HCT116 (cell line): ENCODE measurements around the gene IP6K3. TPM values are rescaled to one million over a fixed set of nuclear protein-coding genes. Genes with fewer than 3 reads are reported as not detected.

Experiments
- ATAC-seq: fragments of 200-7000 bp; cut with Tn5 transposase; 2 replicates; pipeline ENCODE4 v1.9.1; 2020; ENCODE audit warnings: mild to moderate bottlenecking, moderate library complexity
- BruUV-seq: library from RNA; stranded (reverse); fragments of 400-500 nt; replicated peaks from 2 replicates; lab custom pipeline; 2021; lab: Mats Ljungman, UMichigan
- CTCF ChIA-PET: fragments of 300-600 bp; sonication (Branson Sonifier 250); formaldehyde crosslinking; loops from one replicate; lab custom pipeline; 2021; ENCODE audit warnings: antibody characterized with exemption; lab: Charles Lee
- POLR2A ChIA-PET: fragments of 300-600, 350-600 bp; sonication (Branson Sonifier 250); formaldehyde crosslinking; loops from one replicate; lab custom pipeline; 2021; ENCODE audit warnings: antibody characterized with exemption; lab: Charles Lee
- RAD21 ChIA-PET, 2 experiments: fragments of 300-600 bp; sonication (Branson Sonifier 250); formaldehyde crosslinking; loops; one replicate each; lab custom pipeline; 2023; ENCODE audit warnings: low total read pairs in 2 of 2; ENCODE audit not compliant: uncharacterized antibody in 2 of 2, unreplicated experiment in 2 of 2, low non-redundant PET in 1 of 2; lab: Charles Lee
- DNase-seq: peaks from one replicate; pipeline ENCODE4 v3.0.0-alpha.2; 2010; ENCODE audit warnings: low read depth, low spot score
- H2AFZ ChIP-seq: fragments of 200-600 bp; shearing (Covaris generic), sonication (generic); 2 replicates; pipeline ENCODE4 v1.6.1; 2017; ENCODE audit warnings: low read depth, mixed run types, mixed read lengths, antibody characterized with exemption, low read length; ENCODE audit not compliant: poor library complexity, severe bottlenecking
- H3K27ac ChIP-seq: 2 replicates; pipeline ENCODE4 v1.5.1; 2012; ENCODE audit warnings: low read depth, low read length
- H3K27me3 ChIP-seq: fragments of 200-600 bp; sonication (generic); 2 replicates; pipeline ENCODE4 v1.6.1; 2016; ENCODE audit warnings: mixed run types, low read length, mixed read lengths; ENCODE audit not compliant: insufficient read depth
- H3K36me3 ChIP-seq, 2 experiments: fragments of 200-500 bp in 1 of 2; fragments of 200-600 bp in 1 of 2; sonication (Bioruptor generic) in 1 of 2; sonication (generic) in 1 of 2; 2 replicates each; pipeline versions ENCODE4 v1.5.1 to v1.6.1; 2014 to 2016; ENCODE audit warnings: low read length in 2 of 2, inconsistent platforms in 1 of 2, mixed read lengths in 1 of 2, mixed run types in 1 of 2; ENCODE audit not compliant: insufficient read depth in 2 of 2, control insufficient read depth in 1 of 2
- H3K4me1 ChIP-seq, 2 experiments: fragments of 200-600 bp in 1 of 2; sonication (generic) in 1 of 2; 2 replicates each; pipeline versions ENCODE4 v1.5.1 to v1.6.1; 2012 to 2017; ENCODE audit warnings: low read length in 2 of 2, inconsistent platforms in 1 of 2, mild to moderate bottlenecking in 1 of 2, mixed read lengths in 1 of 2, mixed run types in 1 of 2, moderate library complexity in 1 of 2; ENCODE audit not compliant: insufficient read depth in 2 of 2, control insufficient read depth in 1 of 2
- H3K4me2 ChIP-seq: fragments of 200-600 bp; sonication (generic); 2 replicates; pipeline ENCODE4 v1.6.1; 2017; ENCODE audit warnings: mixed run types, low read length, mixed read lengths
- H3K4me3 ChIP-seq, 2 experiments: fragments of 200-600 bp in 1 of 2; sonication (generic) in 1 of 2; replicated peaks in 1 of 2; 2 replicates each; pipeline ENCODE4 v1.5.1; 2011 to 2016; ENCODE audit warnings: low read length in 2 of 2, control low read depth in 1 of 2, low read depth in 1 of 2, mild to moderate bottlenecking in 1 of 2, mixed read lengths in 1 of 2, mixed run types in 1 of 2
- H3K79me2 ChIP-seq: fragments of 200-600 bp; sonication (generic); 2 replicates; pipeline ENCODE4 v1.6.1; 2017; ENCODE audit warnings: mild to moderate bottlenecking, mixed run types, low read length, moderate library complexity, mixed read lengths; ENCODE audit not compliant: insufficient read depth
- H3K9ac ChIP-seq: fragments of 200-600 bp; sonication (generic); 2 replicates; pipeline ENCODE4 v1.6.1; 2016; ENCODE audit warnings: low read length, mixed read lengths
- H3K9me2 ChIP-seq: fragments of 200-600 bp; sonication (generic), shearing (Covaris generic); 2 replicates; pipeline ENCODE4 v1.6.1; 2017; ENCODE audit warnings: mixed run types, mild to moderate bottlenecking, moderate library complexity; ENCODE audit not compliant: insufficient read depth
- H3K9me3 ChIP-seq, 2 experiments: fragments of 200-500 bp in 1 of 2; fragments of 200-600 bp in 1 of 2; sonication (Bioruptor generic) in 1 of 2; sonication (generic) in 1 of 2; 2 replicates each; pipeline ENCODE4 v1.6.1; 2014 to 2017; ENCODE audit warnings: low read length in 2 of 2, mixed read lengths in 2 of 2, inconsistent platforms in 1 of 2, low read depth in 1 of 2, mild to moderate bottlenecking in 1 of 2, mixed run types in 1 of 2, moderate library complexity in 1 of 2; ENCODE audit not compliant: control insufficient read depth in 1 of 2, insufficient read depth in 1 of 2
- H4K20me1 ChIP-seq: fragments of 200-600 bp; sonication (generic), shearing (Covaris generic); 2 replicates; pipeline ENCODE4 v1.6.1; 2017; ENCODE audit warnings: mixed run types, mild to moderate bottlenecking, moderate library complexity; ENCODE audit not compliant: insufficient read depth
- CTCF ChIP-seq, 3 experiments: fragments of 200-600 bp in 1 of 3; sonication (generic) in 1 of 3; IDR thresholded peaks in 2 of 3; conservative IDR thresholded peaks in 1 of 3; 2 replicates each; pipeline ENCODE4 v1.5.1; 2012 to 2017; ENCODE audit warnings: low read depth in 2 of 3, low read length in 2 of 3, antibody characterized with exemption in 1 of 3, borderline replicate concordance in 1 of 3, control low read depth in 1 of 3, mild to moderate bottlenecking in 1 of 3, mixed read lengths in 1 of 3, mixed run types in 1 of 3, moderate library complexity in 1 of 3; ENCODE audit not compliant: insufficient read depth in 1 of 3
- ELF1 ChIP-seq: IDR thresholded peaks from 2 replicates; pipeline ENCODE4 v1.6.1; 2012; ENCODE audit warnings: low read depth, borderline replicate concordance
- RAD21 ChIP-seq: IDR thresholded peaks from 2 replicates; pipeline ENCODE4 v1.6.1; 2012; ENCODE audit warnings: low read depth, mild to moderate bottlenecking
- SIN3A ChIP-seq: IDR thresholded peaks from 2 replicates; pipeline ENCODE4 v1.6.1; 2012; ENCODE audit warnings: low read depth
- YY1 ChIP-seq: IDR thresholded peaks from 2 replicates; pipeline ENCODE4 v1.6.1; 2011; ENCODE audit warnings: low read length, low read depth, moderate library complexity, mild to moderate bottlenecking; ENCODE audit not compliant: insufficient replicate concordance; ENCODE audit errors: extremely low read depth
- intact Hi-C: fragments of 100-400 bp; cut with micrococcal nuclease; formaldehyde crosslinking; loops from 2 replicates; pipeline ENCODE4 v1.10.0; 2022
- total RNA-seq: library from RNA; stranded (reverse); gene quantifications from one replicate; pipeline ENCODE4 v1.2.1, GENCODE V29; 2021; ENCODE audit not compliant: unreplicated experiment

IP6K3 gene
- total RNA-seq, 1 experiment from 2014 or later = not detected

- ChIA-PET CTCF (interaction anchor here (1.2 to 3.5 kb wide), 6 partner anchors 14 to 282 kb away, joined by 3 to 14 read pairs (median 6); partner anchors contain the start of gene UQCC2), RAD21 (interaction anchor here (0.7 to 1.4 kb wide), 2 partner anchors 16 to 777 kb away, joined by 3 to 8 read pairs; partner anchors contain the start of gene BRD2 (in 1 of the 2)), POLR2A (no interaction called here)
- DNase-seq (no peak), ATAC-seq (0 out of 2 replicates have a peak, but pooled peaks have one; percentile 20)
- Histone ChIP-seq H4K20me1 (no peaks in the 10 kb centered on the region), H3K9me2 (no peaks in the 10 kb centered on the region), H3K36me3 (no peaks in the 10 kb centered on the region), H3K27me3 (peaks cover 6% of the 10 kb centered on the region; the same call in 1 of the 2 replicates), H3K4me2 (no peak overlapping the region), H3K9me3 (no peaks in the 10 kb centered on the region), H3K4me1 (peaks cover 2 to 9% of the 10 kb centered on the region in 2 experiments; a peak in 3 of 4 replicates), H2AFZ (no peak overlapping the region), H3K27ac (no peak overlapping the region), H3K4me3 (no peak overlapping the region), H3K79me2 (no peaks in the 10 kb centered on the region), H3K9ac (no peak overlapping the region)
- no peak for TF ChIP-seq SIN3A
- no peak for TF ChIP-seq ELF1
- no TSS peak for BruUV-seq
- intact Hi-C loops = loop anchor here (1.0 kb wide), 1 partner anchor 409 kb away; no protein-coding TSS in a partner anchor
Measured at GRCh38 chr6:33744895-33745546, 1.7 kb downstream of the IP6K3 start.

GRCh38 chr6:33744001-33744848 is 2.5 kb downstream of the IP6K3 start:
- Histone ChIP-seq H3K27ac (no peak overlapping the region), H3K4me1 (peaks cover 2 to 9% of the 10 kb centered on the region in 2 experiments; a peak in 3 of 4 replicates), H3K9me2 (no peaks in the 10 kb centered on the region), H2AFZ (peak overlapping the region; percentile 66), H3K4me2 (peak overlapping the region; percentile 33), H3K4me3 (no peak overlapping the region), H3K79me2 (no peaks in the 10 kb centered on the region), H3K9ac (no peak overlapping the region), H3K27me3 (peaks cover 6% of the 10 kb centered on the region; the same call in 1 of the 2 replicates), H3K9me3 (no peaks in the 10 kb centered on the region), H3K36me3 (no peaks in the 10 kb centered on the region), H4K20me1 (no peaks in the 10 kb centered on the region)
- peak; percentile 94 for ATAC-seq
- intact Hi-C loops = loop anchor here (1.0 kb wide), 1 partner anchor 410 kb away; no protein-coding TSS in a partner anchor
- ChIA-PET CTCF (interaction anchor here (0.8 to 3.5 kb wide), 8 partner anchors 15 to 411 kb away, joined by 3 to 14 read pairs (median 6); partner anchors contain the start of gene UQCC2), POLR2A (no interaction called here), RAD21 (interaction anchor here (0.7 to 1.4 kb wide), 2 partner anchors 16 to 776 kb away, joined by 3 to 8 read pairs; partner anchors contain the start of gene BRD2 (in 1 of the 2))
- peak; percentile 42 for DNase-seq
- peak; percentile 83 to 96 (median 95) for TF ChIP-seq CTCF (IDR thresholded peaks at IDR 0.05 in 2 of 3, conservative IDR thresholded peaks at IDR 0.05 in 1 of 3; ENCODE audit: borderline replicate concordance in 1 of 3, insufficient read depth in 1 of 3, low read depth in 2 of 3, low read length in 2 of 3)
- TF ChIP-seq YY1 = no peak
- TF ChIP-seq RAD21 = peak; percentile 86
- no TSS peak for BruUV-seq
